Vagina (tissue), 2 donors: ENCODE data around the gene FAM20B. TPM values are rescaled to one million over a fixed set of nuclear protein-coding genes. Genes with fewer than 3 reads are reported as not detected.
A peak's percentile ranks its signal among the peaks of the same experiment; 100 is the strongest.

Source experiments
- DNase-seq, 2 donors: peaks; one replicate each; pipeline ENCODE4 v3.0.0-alpha.2; 2017; ENCODE audit errors: extremely low spot score in 2 of 2
- H3K27ac ChIP-seq: fragments of 200-600 bp; sonication (generic); one replicate; pipeline ENCODE4 v1.5.1; 2019
- H3K27me3 ChIP-seq: fragments of 200-600 bp; sonication (generic); one replicate; pipeline ENCODE4 v1.5.1; 2019
- H3K36me3 ChIP-seq, 2 donors: fragments of 200-600 bp; sonication (generic); one replicate each; pipeline ENCODE4 v1.5.1; 2017 to 2019
- H3K4me1 ChIP-seq: fragments of 200-600 bp; sonication (generic); one replicate; pipeline ENCODE4 v1.5.1; 2019
- H3K4me3 ChIP-seq, 2 donors: fragments of 200-600 bp; sonication (generic); 1 replicate in 1 of 2; 2 replicates in 1 of 2; pipeline ENCODE4 v1.5.1; 2016 to 2019
- H3K9me3 ChIP-seq: fragments of 200-600 bp; sonication (generic); one replicate; pipeline ENCODE4 v1.5.1; 2019
- CTCF ChIP-seq, 3 experiments: fragments of 450-650 bp in 2 of 3; fragments of 200-600 bp in 1 of 3; sonication (generic) in 1 of 3; IDR thresholded peaks; one replicate each; pipeline ENCODE4 v1.5.1; 2017 to 2019; ENCODE audit warnings: antibody characterized with exemption in 3 of 3, mild to moderate bottlenecking in 2 of 3, moderate library complexity in 2 of 3
- POLR2A ChIP-seq, 2 donors: fragments of 450-650 bp; IDR thresholded peaks; one replicate each; pipeline ENCODE4 v1.6.1; 2017; ENCODE audit warnings: antibody characterized with exemption in 2 of 2, mild to moderate bottlenecking in 2 of 2, moderate library complexity in 2 of 2
- POLR2AphosphoS5 ChIP-seq, 2 donors: sonication (generic); formaldehyde crosslinking; IDR thresholded peaks; one replicate each; pipeline ENCODE4 v1.9.0; 2017; ENCODE audit warnings: antibody characterized with exemption in 2 of 2, mild to moderate bottlenecking in 2 of 2, low read depth in 1 of 2; ENCODE audit not compliant: insufficient read depth in 1 of 2
- intact Hi-C: fragments of 100-400 bp; cut with DNase I; formaldehyde crosslinking; loops from one replicate; pipeline ENCODE4 v1.15.1; 2023
- total RNA-seq: library from RNA; depleted of rRNA; stranded (reverse); fragments of >200 nt; gene quantifications from one replicate; pipeline ENCODE4 v1.2.3, GENCODE V29; 2016

Gene FAM20B
- total RNA-seq, 1 donor from 2014 or later: 19.4 TPM

- no peaks in the 10 kb centered on the region for H3K9me3 ChIP-seq
- H3K4me3 ChIP-seq: no peak overlapping the region
- DNase-seq: no peak
- H3K27ac ChIP-seq: no peak overlapping the region
- H3K36me3 ChIP-seq: peaks cover 0 to 24% of the 10 kb centered on the region in 2 donors
- peaks cover 14% of the 10 kb centered on the region for H3K4me1 ChIP-seq
- no peaks in the 10 kb centered on the region for H3K27me3 ChIP-seq
- no peak for TF ChIP-seq POLR2A (IDR thresholded peaks at IDR 0.05)
- TF ChIP-seq CTCF (IDR thresholded peaks at IDR 0.05): no peak
- TF ChIP-seq POLR2AphosphoS5 (IDR thresholded peaks at IDR 0.05; ENCODE audit: insufficient read depth in 1 of 2, low read depth in 1 of 2): no peak
- intact Hi-C loops: no loop called here
Measured at GRCh38 chr1:179090923-179091322, 65.2 kb downstream of the FAM20B start.

GRCh38 chr1:179091691-179092165 lies 66.0 kb downstream of the FAM20B start:
- intact Hi-C loops: no loop called here
- H3K9me3 ChIP-seq: no peaks in the 10 kb centered on the region
- H3K27me3 ChIP-seq: no peaks in the 10 kb centered on the region
- peaks cover 14% of the 10 kb centered on the region for H3K4me1 ChIP-seq
- DNase-seq: no peak
- TF ChIP-seq POLR2AphosphoS5 (IDR thresholded peaks at IDR 0.05; ENCODE audit: insufficient read depth in 1 of 2, low read depth in 1 of 2) (peak in 1 of 2 donors; percentile 46), CTCF (IDR thresholded peaks at IDR 0.05) (no peak)
- H3K27ac ChIP-seq: no peak overlapping the region
- H3K4me3 ChIP-seq: no peak overlapping the region
- H3K36me3 ChIP-seq: peaks cover 0 to 28% of the 10 kb centered on the region in 2 donors

GRCh38 chr1:179092896-179093461 lies 67.3 kb downstream of the FAM20B start:
- no peak overlapping the region for H3K27ac ChIP-seq
- no peaks in the 10 kb centered on the region for H3K9me3 ChIP-seq
- TF ChIP-seq POLR2A (IDR thresholded peaks at IDR 0.05) (no peak), POLR2AphosphoS5 (IDR thresholded peaks at IDR 0.05; ENCODE audit: insufficient read depth in 1 of 2, low read depth in 1 of 2) (no peak), CTCF (IDR thresholded peaks at IDR 0.05) (no peak)
- intact Hi-C loops: no loop called here
- H3K27me3 ChIP-seq: no peaks in the 10 kb centered on the region
- no peak for DNase-seq
- H3K4me3 ChIP-seq: no peak overlapping the region
- H3K4me1 ChIP-seq: peaks cover 14% of the 10 kb centered on the region
- H3K36me3 ChIP-seq: peaks cover 0 to 24% of the 10 kb centered on the region in 2 donors

- DNase-seq: no peak
- Histone ChIP-seq H3K4me3 (no peak overlapping the region), H3K4me1 (peaks cover 10% of the 10 kb centered on the region), H3K27ac (no peak overlapping the region), H3K27me3 (no peaks in the 10 kb centered on the region), H3K36me3 (peaks cover 0 to 24% of the 10 kb centered on the region in 2 donors), H3K9me3 (no peaks in the 10 kb centered on the region)
- intact Hi-C loops: no loop called here
- TF ChIP-seq POLR2A (IDR thresholded peaks at IDR 0.05): no peak
- no peak for TF ChIP-seq CTCF (IDR thresholded peaks at IDR 0.05)
- TF ChIP-seq POLR2AphosphoS5 (IDR thresholded peaks at IDR 0.05; ENCODE audit: insufficient read depth in 1 of 2, low read depth in 1 of 2): no peak
Measured at GRCh38 chr1:179094818-179095217, 69.1 kb downstream of the FAM20B start.

- no peak for TF ChIP-seq POLR2AphosphoS5 (IDR thresholded peaks at IDR 0.05; ENCODE audit: insufficient read depth in 1 of 2, low read depth in 1 of 2)
- TF ChIP-seq POLR2A (IDR thresholded peaks at IDR 0.05): no peak
- no peaks in the 10 kb centered on the region for H3K9me3 ChIP-seq
- no peaks in the 10 kb centered on the region for H3K27me3 ChIP-seq
- H3K36me3 ChIP-seq: peaks cover 0 to 24% of the 10 kb centered on the region in 2 donors
- intact Hi-C loops: no loop called here
- peaks cover 5% of the 10 kb centered on the region for H3K4me1 ChIP-seq
- DNase-seq: no peak
- H3K4me3 ChIP-seq: no peak overlapping the region
- H3K27ac ChIP-seq: no peak overlapping the region
Measured at GRCh38 chr1:179095377-179095776, 69.7 kb downstream of the FAM20B start.
